Activated naive CD4-positive, alpha-beta T cell treated with anti-CD3 and anti-CD28 coated beads, Interleukin-2, amount 50 U/mL, for 24 hours (primary cell): ENCODE data around the gene NTN5.
"Not testable (repeated sequence)": the region's sequence is repeated elsewhere in the genome, so short reads cannot be mapped to it uniquely, and the experiment has no call there.

ENCODE experiments used
- H3K27ac Mint-ChIP-seq: one replicate; pipeline ENCODE4 v1.8.0; 2021; ENCODE audit warnings: mild to moderate bottlenecking, mixed read lengths
- H3K27me3 Mint-ChIP-seq: one replicate; pipeline ENCODE4 v1.8.0; 2021; ENCODE audit warnings: mixed read lengths
- H3K36me3 Mint-ChIP-seq: one replicate; pipeline ENCODE4 v1.8.0; 2021; ENCODE audit warnings: mixed read lengths
- H3K4me1 Mint-ChIP-seq: one replicate; pipeline ENCODE4 v1.8.0; 2021; ENCODE audit warnings: mixed read lengths
- H3K4me3 Mint-ChIP-seq: one replicate; pipeline ENCODE4 v1.8.0; 2021; ENCODE audit warnings: mild to moderate bottlenecking, mixed read lengths
- H3K9me3 Mint-ChIP-seq: one replicate; pipeline ENCODE4 v1.8.0; 2021; ENCODE audit warnings: mixed read lengths

NTN5 gene

GRCh38 chr19:48711106-48711662 lies 38.4 kb upstream of the NTN5 start:
- H3K27ac Mint-ChIP-seq: no peak overlapping the region
- H3K4me3 Mint-ChIP-seq: peak overlapping the region; percentile 3
- peaks cover 20% of the 10 kb centered on the region for H3K4me1 Mint-ChIP-seq
- H3K27me3 Mint-ChIP-seq: no peaks in the 10 kb centered on the region
- H3K9me3 Mint-ChIP-seq: no peaks in the 10 kb centered on the region
- peaks cover 3% of the 10 kb centered on the region for H3K36me3 Mint-ChIP-seq

GRCh38 chr19:48708471-48708870 lies 35.7 kb upstream of the NTN5 start:
- H3K9me3 Mint-ChIP-seq: no peaks in the 10 kb centered on the region
- peaks cover 6% of the 10 kb centered on the region for H3K4me1 Mint-ChIP-seq
- no peak overlapping the region for H3K27ac Mint-ChIP-seq
- no peak overlapping the region for H3K4me3 Mint-ChIP-seq
- H3K36me3 Mint-ChIP-seq: peaks cover 3% of the 10 kb centered on the region
- H3K27me3 Mint-ChIP-seq: no peaks in the 10 kb centered on the region

DNA sequence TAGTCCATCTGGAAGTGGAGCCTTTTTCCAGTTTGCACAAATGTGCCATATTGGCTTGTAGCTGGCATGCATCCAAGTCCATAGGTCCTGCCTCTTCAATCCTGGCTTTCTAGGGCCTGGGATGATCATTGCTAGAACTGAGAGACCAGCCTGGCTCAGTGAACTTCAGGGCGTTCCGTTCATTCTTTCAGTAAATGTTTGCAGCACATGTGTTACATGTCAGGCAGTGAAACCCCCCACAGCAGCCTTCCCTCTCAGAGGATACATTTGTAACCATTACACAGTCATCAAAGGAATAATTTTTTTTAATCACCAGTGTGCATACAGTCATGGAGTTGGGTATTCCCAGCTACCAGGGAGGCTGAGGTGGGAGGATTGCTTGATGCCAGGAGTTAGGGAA lies 32.6 kb upstream of the NTN5 start:
- Mint-ChIP-seq H3K36me3 (peaks cover 4% of the 10 kb centered on the region), H3K4me1 (no peaks in the 10 kb centered on the region), H3K9me3 (no peaks in the 10 kb centered on the region), H3K4me3 (no peak overlapping the region), H3K27me3 (no peaks in the 10 kb centered on the region), H3K27ac (no peak overlapping the region)

- Mint-ChIP-seq H3K4me1 (no peaks in the 10 kb centered on the region), H3K4me3 (no peak overlapping the region), H3K27me3 (no peaks in the 10 kb centered on the region), H3K9me3 (no peaks in the 10 kb centered on the region), H3K36me3 (peaks cover 4% of the 10 kb centered on the region), H3K27ac (no peak overlapping the region)
Observed at GRCh38 chr19:48703316-48703715, 30.5 kb upstream of the NTN5 start.

DNA sequence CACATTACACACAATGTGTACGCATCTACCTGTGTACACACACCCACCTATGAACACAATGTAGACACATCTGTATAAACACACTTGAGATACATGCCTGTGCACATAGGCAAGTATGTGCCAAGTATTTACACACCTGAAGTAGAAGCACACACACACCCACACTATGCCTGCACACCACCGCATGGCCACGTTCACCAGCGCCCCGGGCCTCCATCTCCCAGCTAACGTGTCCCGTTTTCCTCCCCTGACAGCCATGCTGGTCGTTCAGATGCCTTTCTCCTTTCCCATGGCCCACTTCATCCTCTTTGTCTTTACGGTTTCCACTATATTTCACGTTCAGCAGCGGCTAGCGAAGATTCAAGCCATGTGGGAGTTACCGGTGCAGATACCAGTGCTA lies 29.9 kb upstream of the NTN5 start:
- Mint-ChIP-seq H3K27me3 (no peaks in the 10 kb centered on the region), H3K27ac (no peak overlapping the region), H3K36me3 (peaks cover 4% of the 10 kb centered on the region), H3K9me3 (no peaks in the 10 kb centered on the region), H3K4me3 (no peak overlapping the region), H3K4me1 (no peaks in the 10 kb centered on the region)

DNA sequence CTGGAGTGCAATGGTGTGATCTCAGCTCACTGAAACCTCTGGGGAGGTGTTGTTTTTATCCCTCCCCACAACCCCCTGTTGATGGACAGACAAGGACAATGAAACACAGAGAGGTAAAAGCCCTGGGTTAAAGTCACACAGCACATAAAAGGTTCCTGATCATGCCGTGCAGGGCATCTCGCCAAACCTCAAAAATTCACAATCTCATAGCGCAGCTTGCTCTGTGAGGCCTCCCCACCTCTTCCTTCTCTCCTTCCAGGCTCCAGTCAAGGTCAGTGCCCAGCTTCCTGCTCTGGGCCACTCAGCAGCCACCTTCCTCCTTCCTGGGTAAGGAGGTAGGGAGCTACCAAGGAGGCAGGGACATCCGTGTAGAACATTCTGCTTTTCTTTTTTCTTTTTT lies 25.2 kb upstream of the NTN5 start:
- peaks cover 7% of the 10 kb centered on the region for H3K27me3 Mint-ChIP-seq
- H3K9me3 Mint-ChIP-seq: no peaks in the 10 kb centered on the region
- peaks cover 11% of the 10 kb centered on the region for H3K4me1 Mint-ChIP-seq
- no peak overlapping the region for H3K4me3 Mint-ChIP-seq
- H3K27ac Mint-ChIP-seq: no peak overlapping the region
- H3K36me3 Mint-ChIP-seq: peaks cover 2% of the 10 kb centered on the region

DNA sequence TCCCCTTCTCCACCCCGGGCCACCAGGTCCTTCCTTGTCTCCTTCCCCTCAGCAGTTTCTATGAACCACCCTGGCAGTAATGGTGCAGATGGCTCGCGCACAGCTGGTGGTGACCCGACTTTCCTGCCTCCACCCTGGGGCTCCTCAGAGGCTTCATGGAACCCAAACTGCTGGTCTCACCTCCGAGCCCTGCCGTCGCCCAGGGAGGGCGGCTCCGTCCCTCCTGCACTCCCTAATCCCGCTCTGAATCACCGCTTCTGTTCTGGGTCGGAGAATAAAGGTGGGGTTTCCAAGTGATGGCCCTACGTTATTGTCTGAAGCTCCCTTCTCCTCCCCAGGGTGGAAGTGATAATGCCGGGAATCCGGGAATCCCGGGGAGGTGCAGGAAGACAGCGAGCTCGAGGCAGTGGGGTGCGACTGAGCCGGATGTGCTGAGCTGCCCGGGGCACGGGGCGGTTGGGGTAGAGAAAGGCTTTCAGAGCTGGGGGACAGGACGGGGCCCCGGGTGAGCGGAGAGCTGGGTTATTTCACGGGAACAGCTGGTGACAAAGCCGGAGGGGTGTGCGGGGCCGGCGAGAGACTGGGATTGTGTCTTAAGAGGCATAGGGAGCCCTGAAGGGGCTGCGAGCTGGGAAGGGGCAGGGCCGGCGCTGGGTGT lies 23.7 kb upstream of the NTN5 start:
- Mint-ChIP-seq H3K9me3 (no peaks in the 10 kb centered on the region), H3K4me1 (peaks cover 11% of the 10 kb centered on the region), H3K27ac (no peak overlapping the region), H3K36me3 (peaks cover 2% of the 10 kb centered on the region), H3K4me3 (peak overlapping the region; percentile 39), H3K27me3 (peaks cover 7% of the 10 kb centered on the region)

- H3K4me1 Mint-ChIP-seq: peaks cover 11% of the 10 kb centered on the region
- H3K9me3 Mint-ChIP-seq: no peaks in the 10 kb centered on the region
- no peak within 1 kb of the TSS for H3K27ac Mint-ChIP-seq
- H3K36me3 Mint-ChIP-seq: peaks cover 2% of the 10 kb centered on the region
- peak within 1 kb of the TSS; percentile 39 for H3K4me3 Mint-ChIP-seq
- H3K27me3 Mint-ChIP-seq: peaks cover 7% of the 10 kb centered on the region
Observed at GRCh38 chr19:48695743-48696352, 23.0 kb upstream of the NTN5 start, which contains the start of gene FUT2. FUT2 (plus strand) TSS chr19:48695971; CDS start chr19:48702957, 6,986 bp downstream.

- peaks cover 11% of the 10 kb centered on the region for H3K4me1 Mint-ChIP-seq
- not testable (repeated sequence) for H3K36me3 Mint-ChIP-seq, H3K4me3 Mint-ChIP-seq, H3K27me3 Mint-ChIP-seq, H3K9me3 Mint-ChIP-seq, H3K27ac Mint-ChIP-seq
Observed at GRCh38 chr19:48693629-48694028, 20.8 kb upstream of the NTN5 start.

DNA sequence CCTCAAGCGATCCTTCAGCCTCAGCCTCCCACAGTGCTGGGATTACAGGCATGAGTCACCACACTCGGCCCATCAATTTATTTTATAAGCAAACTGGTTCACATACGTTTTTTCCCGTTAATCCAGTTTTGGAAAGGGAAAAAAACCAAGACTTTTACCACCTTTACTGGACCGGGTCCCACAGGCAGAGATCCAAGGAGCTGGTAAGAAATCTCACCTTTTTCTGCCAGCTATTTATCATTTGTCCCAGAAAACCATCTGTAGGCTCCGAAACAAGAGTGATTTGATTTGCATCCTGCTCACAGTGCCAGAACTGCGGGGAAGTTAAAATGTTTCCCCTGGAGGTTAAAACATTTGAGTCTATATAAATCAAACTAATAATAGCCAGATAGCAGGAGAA lies 16.6 kb upstream of the NTN5 start:
- H3K36me3 Mint-ChIP-seq: no peaks in the 10 kb centered on the region
- no peaks in the 10 kb centered on the region for H3K27me3 Mint-ChIP-seq
- no peak overlapping the region for H3K27ac Mint-ChIP-seq
- no peaks in the 10 kb centered on the region for H3K9me3 Mint-ChIP-seq
- no peak overlapping the region for H3K4me3 Mint-ChIP-seq
- no peaks in the 10 kb centered on the region for H3K4me1 Mint-ChIP-seq

- H3K9me3 Mint-ChIP-seq: no peaks in the 10 kb centered on the region
- no peak overlapping the region for H3K27ac Mint-ChIP-seq
- H3K27me3 Mint-ChIP-seq: no peaks in the 10 kb centered on the region
- no peaks in the 10 kb centered on the region for H3K36me3 Mint-ChIP-seq
- H3K4me3 Mint-ChIP-seq: no peak overlapping the region
- no peaks in the 10 kb centered on the region for H3K4me1 Mint-ChIP-seq
Observed at GRCh38 chr19:48687776-48688175, 15.0 kb upstream of the NTN5 start.

DNA sequence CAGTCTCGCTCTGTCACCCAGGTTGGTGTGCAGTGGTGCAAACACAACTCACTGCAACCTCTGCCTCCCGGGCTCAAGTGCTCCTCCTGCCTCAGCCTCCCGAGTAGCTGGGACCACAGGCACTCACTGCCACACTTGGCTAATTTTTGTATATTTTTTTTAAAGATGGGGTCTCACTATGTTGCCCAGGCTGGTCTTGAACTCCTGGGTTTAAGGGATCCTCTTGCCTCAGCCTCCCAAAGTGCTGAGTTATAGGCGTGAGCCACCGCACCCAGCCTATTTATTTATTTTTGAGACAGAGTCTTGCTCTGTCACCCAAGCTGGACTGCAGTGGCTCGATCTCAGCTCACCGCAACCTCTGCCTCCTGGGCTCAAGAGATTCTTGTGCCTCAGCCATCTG lies 13.8 kb upstream of the NTN5 start:
- H3K27me3 Mint-ChIP-seq, H3K36me3 Mint-ChIP-seq, H3K9me3 Mint-ChIP-seq, H3K27ac Mint-ChIP-seq, H3K4me3 Mint-ChIP-seq, H3K4me1 Mint-ChIP-seq: not testable (repeated sequence)

DNA sequence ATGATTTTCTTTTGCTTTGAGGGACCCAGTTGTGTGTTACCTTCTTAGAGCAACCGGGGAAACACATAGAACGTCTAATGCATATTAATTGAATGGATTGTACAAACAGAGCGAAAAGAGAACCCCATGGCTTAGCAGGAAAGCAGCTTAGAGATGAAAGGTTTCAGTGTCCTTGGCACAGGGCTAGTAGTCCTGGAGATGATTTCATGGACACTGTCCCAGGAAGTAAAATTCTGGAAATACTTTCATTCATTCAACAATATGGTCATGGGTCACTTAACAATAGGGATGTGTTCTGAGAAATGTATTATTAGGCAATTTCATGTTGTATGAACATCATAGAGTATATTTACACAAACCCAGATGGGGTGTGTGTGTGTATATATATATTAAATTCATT lies 13.3 kb upstream of the NTN5 start:
- Mint-ChIP-seq H3K9me3 (no peaks in the 10 kb centered on the region), H3K4me1 (no peaks in the 10 kb centered on the region), H3K27me3 (no peaks in the 10 kb centered on the region), H3K4me3 (no peak overlapping the region), H3K27ac (no peak overlapping the region), H3K36me3 (no peaks in the 10 kb centered on the region)

- Mint-ChIP-seq H3K4me3 (no peak overlapping the region), H3K27me3 (no peaks in the 10 kb centered on the region), H3K27ac (no peak overlapping the region), H3K36me3 (no peaks in the 10 kb centered on the region), H3K4me1 (no peaks in the 10 kb centered on the region), H3K9me3 (no peaks in the 10 kb centered on the region)
Observed at GRCh38 chr19:48685583-48685982, 12.8 kb upstream of the NTN5 start.

- Mint-ChIP-seq H3K4me3 (no peak overlapping the region), H3K36me3 (no peaks in the 10 kb centered on the region), H3K4me1 (no peaks in the 10 kb centered on the region), H3K27me3 (no peaks in the 10 kb centered on the region), H3K27ac (no peak overlapping the region), H3K9me3 (no peaks in the 10 kb centered on the region)
Observed at GRCh38 chr19:48683349-48683748, 10.5 kb upstream of the NTN5 start.

DNA sequence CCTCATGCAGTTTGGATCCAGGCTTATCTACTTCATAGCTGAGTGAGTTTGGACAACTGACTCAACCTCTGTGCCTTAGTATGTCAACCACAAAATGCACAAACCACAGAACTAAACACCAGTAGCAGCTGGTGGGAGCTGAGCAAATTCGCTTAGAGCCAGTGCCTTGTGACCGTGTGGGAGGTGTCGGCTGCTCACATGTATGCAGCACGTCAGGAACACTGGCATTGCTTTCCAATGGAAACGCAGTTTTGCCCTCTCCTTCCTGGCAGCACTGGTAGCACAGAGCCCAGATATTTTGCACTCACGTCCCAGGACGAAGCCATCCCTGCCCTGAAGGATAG lies 8.3 kb upstream of the NTN5 start:
- Mint-ChIP-seq H3K9me3 (no peaks in the 10 kb centered on the region), H3K4me1 (no peaks in the 10 kb centered on the region), H3K36me3 (no peaks in the 10 kb centered on the region), H3K27me3 (no peaks in the 10 kb centered on the region), H3K4me3 (no peak overlapping the region), H3K27ac (no peak overlapping the region)
